Kidney glomerular epithelial cell (primary cell): ENCODE measurements around the gene JAK3.
"Not testable (repeated sequence)": the region's sequence is repeated elsewhere in the genome, so short reads cannot be mapped to it uniquely, and the experiment has no call there.

Experiments used
- DNase-seq: peaks from one replicate; lab custom pipeline; 2025; lab: John Stamatoyannopoulos, UW

Gene JAK3

GRCh38 chr19:17777840-17778239, 69.9 kb downstream of the JAK3 start:
- not testable (repeated sequence) for DNase-seq

- DNase-seq: no peak
Measured at GRCh38 chr19:17775991-17776803, 71.6 kb downstream of the JAK3 start.

- DNase-seq: no peak
Measured at GRCh38 chr19:17775245-17775927, 72.4 kb downstream of the JAK3 start.
